Hematopoietic multipotent progenitor cell (in vitro differentiated cells): ENCODE data around the gene IQCC. TPM values are rescaled to one million over a fixed set of nuclear protein-coding genes. Genes with fewer than 3 reads are reported as not detected.
A peak's percentile ranks its signal among the peaks of the same experiment; 100 is the strongest.
"Not testable (repeated sequence)": the region's sequence is repeated elsewhere in the genome, so short reads cannot be mapped to it uniquely, and the experiment has no call there.

Source experiments
- DNase-seq, 3 donors: peaks; one replicate each; pipeline ENCODE4 v3.0.0-alpha.2; 2011 to 2015; ENCODE audit warnings: low read depth in 2 of 3, low spot score in 2 of 3
- total RNA-seq: library from RNA; depleted of rRNA; stranded (reverse); fragments of >200 nt; gene quantifications from one replicate; pipeline ENCODE4 v1.2.3, GENCODE V29; 2012

Gene IQCC
- total RNA-seq, result 1.3 TPM

- peak; percentile 76 to 85 (median 83) for DNase-seq
Observed at GRCh38 chr1:32205401-32206370, at the start of gene IQCC. Gene IQCC (plus strand): TSS chr1:32205671. CDS start chr1:32205682, 11 bp downstream.

DNA sequence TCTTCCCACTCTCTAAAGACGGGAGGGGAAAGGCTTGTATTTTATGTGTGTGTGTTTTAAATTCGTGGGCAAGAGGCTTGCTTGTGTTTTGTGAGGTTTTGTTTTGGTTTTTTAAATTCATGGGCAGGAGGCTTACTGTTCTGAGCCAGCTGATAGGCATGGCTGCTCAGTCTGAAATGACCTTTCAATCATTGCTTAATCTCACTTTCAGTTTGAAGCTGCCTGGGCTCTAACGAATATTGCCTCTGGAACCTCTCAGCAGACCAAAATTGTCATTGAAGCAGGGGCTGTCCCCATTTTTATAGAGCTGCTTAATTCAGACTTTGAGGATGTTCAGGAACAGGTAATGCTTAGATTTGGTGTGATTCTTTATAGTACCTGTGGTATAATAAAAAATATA lies 46.3 kb upstream of the IQCC start:
- no peak for DNase-seq

GRCh38 chr1:32163405-32163804 lies 42.1 kb upstream of the IQCC start:
- DNase-seq, result no peak

DNA sequence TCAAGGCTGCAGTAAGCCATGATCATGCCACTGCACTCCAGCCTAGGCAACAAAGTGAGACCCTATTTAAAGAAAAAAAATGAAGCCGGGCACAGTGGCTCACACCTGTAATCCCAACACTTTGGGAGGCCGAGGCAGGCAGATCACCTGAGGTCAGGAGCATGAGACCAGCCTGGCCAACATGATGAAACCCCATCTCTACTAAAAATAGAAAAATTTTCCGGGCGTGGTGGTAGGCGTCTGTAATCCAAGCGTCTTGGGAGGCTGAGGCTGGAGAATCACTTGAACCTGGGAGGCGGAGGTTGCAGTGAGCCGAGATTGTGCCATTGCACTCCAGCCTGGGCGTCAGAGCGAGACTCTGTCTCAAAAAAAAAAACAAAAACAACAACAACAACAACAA lies 39.8 kb upstream of the IQCC start:
- not testable (repeated sequence) for DNase-seq

DNA sequence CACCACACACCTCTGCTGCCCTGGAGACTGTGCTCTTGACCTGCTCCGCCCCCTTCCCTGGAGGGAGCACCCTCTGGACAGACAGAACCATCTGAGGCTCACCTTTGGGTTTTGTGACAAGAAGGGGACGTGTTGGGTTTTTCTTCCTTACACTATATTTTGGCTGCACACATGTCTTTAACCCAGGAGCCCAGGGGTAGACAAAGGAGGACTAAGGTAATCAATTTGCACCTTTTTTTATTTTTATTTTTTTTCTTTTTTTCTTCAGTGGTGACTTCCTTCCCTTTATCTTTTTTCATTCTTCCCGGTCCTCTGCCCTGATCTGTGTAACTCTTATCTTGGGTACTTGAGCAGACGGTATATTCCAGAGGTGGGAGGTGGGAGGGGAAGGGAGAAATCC lies 34.5 kb upstream of the IQCC start:
- DNase-seq, result no peak

GRCh38 chr1:32172621-32173245 lies 32.7 kb upstream of the IQCC start:
- DNase-seq, result peak in 2 of 3 donors; percentile 26 to 55

DNA sequence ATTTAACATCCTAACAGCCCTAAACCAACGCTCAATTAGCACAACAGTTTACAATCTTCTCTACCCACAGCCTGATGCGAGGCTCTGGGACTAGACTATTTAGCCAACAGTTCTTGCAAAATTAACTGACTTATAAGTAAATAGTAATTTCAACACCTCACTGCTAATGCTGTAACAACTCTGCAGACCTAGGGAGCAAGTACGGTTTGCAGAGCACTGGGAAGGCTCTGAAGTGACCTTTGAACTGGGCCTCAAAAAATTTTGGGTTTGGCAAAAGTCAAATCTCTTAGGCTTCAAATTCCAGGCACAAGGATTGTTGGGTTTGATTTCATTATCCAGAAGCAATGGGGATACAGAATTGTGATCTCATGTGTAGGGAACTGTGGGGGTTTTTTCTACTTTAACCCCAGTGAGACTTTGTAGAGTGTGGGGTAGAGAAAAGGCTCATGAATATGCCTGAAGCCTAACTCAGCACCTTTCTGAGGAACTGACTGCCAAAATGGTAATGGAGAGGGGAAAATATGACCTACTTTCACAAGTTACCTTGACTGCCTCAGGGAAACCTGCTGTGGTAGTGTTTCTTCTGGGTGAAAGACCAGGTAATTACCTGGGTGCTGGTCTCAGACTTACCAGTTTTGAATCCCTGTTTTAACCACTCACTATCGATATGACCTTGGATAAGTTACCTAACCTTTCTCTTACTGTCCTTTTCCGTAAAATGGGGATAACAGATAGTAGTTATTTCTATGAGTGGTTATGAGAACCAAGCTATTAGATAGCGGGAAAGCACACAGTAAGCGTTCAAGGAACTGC lies 26.9 kb upstream of the IQCC start:
- DNase-seq, result no peak

- DNase-seq, result no peak
Observed at GRCh38 chr1:32179193-32179442, 26.4 kb upstream of the IQCC start.

GRCh38 chr1:32179443-32180185 lies 25.9 kb upstream of the IQCC start, which contains the start of gene TXLNA:
Gene TXLNA (plus strand): TSS chr1:32179675. CDS start chr1:32180346, 671 bp downstream.
- DNase-seq, result peak; percentile 80 to 86 (median 84)

- DNase-seq, result peak in 1 of 3 donors; percentile 24
Observed at GRCh38 chr1:32180186-32181060, 25.0 kb upstream of the IQCC start.

DNA sequence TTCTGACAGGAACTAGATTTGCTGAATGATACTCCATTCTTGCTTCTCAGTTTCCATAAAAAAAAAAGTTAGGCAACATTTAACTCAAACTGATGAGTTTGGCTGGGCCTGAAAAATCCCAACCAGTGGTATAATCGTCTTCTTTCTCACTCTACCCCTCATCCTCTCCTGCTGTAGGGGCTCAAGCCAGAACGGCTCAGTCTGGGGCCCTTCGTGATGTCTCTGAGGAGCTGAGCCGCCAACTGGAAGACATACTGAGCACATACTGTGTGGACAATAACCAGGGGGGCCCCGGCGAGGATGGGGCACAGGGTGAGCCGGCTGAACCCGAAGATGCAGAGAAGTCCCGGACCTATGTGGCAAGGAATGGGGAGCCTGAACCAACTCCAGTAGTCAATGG lies 24.4 kb upstream of the IQCC start:
- no peak for DNase-seq

DNA sequence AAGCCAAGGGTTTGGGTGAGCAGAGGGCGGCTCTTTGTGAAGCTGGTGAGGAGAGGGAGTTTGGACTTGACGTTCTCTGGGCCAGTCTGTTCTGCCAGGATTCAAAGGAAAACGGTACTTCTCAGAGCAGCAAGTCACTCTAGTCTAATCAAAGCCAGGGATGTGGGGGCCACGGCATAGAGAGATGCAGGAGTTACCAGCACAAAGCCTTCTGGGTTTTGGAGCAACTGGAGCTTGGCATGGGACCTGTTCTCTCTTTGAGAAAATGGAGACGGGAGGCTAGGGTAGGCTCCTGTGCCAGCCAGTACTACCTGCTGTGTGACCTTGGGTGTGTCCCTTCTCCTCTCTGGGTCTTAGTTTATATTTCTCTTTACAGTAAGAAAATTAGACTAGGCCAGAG lies 23.9 kb upstream of the IQCC start:
- DNase-seq, result no peak

DNA sequence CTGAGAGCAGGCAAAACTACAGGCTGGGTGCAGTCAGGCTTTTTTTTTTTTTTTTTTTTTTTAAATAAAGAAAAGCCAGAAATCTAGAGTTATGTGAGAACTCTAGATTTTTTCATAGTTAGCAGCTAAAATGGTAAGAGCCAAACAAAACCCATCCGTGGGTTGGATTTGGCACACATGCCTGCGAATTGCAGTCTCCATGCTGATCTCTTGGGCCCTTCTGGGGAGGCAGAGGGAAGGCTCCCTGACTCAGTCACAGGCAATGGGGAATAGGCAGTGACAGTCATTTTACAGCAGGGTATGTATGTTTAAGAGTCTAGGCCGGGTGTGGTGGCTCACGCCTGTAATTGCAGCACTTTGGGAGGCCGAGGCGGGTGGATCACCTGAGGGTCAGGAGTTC lies 23.4 kb upstream of the IQCC start:
- DNase-seq, result no peak

GRCh38 chr1:32184650-32185049 lies 20.8 kb upstream of the IQCC start:
- DNase-seq, result peak in 1 of 3 donors; percentile 24

DNA sequence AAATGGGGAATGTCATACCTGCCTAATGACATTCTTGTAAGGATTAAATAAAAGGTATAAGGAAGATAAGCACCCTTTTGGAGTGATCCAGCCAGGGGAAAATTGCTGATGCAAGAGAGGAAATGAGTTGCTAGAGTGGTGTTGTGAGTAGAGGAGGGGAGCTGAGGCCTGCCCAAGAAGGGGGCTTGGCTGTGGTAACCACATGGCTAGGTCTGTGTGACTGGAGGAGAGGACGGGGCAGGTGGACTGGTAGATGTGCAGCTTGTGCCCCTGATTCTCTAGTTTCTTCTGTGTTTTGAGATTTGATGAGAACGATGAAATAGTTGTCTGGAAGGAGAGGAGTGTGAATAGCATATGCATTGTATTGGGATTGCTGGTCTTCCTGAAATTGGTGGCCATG lies 19.4 kb upstream of the IQCC start:
- no peak for DNase-seq

- no peak for DNase-seq
Observed at GRCh38 chr1:32186491-32186890, 19.0 kb upstream of the IQCC start.

DNA sequence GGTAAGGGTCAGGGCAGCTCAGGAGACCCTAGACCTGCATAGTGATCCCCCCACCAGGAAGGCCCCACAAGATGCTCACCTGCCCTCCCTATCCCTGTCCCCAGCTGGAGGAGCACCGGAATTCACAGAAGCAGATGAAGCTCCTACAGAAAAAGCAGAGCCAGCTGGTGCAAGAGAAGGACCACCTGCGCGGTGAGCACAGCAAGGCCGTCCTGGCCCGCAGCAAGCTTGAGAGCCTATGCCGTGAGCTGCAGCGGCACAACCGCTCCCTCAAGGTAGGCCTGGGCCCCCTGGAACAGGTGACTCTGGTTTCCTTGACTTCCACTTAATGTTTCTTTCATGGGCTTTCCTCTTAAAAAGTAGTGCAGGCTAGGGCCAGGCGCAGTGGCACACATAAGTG lies 17.6 kb upstream of the IQCC start:
- DNase-seq, result no peak

- no peak for DNase-seq
Observed at GRCh38 chr1:32192220-32192948, 13.1 kb upstream of the IQCC start.

DNA sequence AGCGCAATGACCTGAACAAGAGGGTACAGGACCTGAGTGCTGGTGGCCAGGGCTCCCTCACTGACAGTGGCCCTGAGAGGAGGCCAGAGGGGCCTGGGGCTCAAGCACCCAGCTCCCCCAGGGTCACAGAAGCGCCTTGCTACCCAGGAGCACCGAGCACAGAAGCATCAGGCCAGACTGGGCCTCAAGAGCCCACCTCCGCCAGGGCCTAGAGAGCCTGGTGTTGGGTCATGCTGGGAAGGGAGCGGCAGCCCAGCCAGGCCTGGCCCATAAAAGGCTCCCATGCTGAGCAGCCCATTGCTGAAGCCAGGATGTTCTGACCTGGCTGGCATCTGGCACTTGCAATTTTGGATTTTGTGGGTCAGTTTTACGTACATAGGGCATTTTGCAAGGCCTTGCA lies 10.5 kb upstream of the IQCC start:
- DNase-seq, result no peak
